GM21360 (cell line): ENCODE measurements around the gene RANBP1.
"Not testable (repeated sequence)": the region's sequence is repeated elsewhere in the genome, so short reads cannot be mapped to it uniquely, and the experiment has no call there.

ENCODE experiments used
- ATAC-seq: cut with Tn5 transposase; IDR thresholded peaks from one replicate; pipeline ENCODE4 v1.9.1; 2021; ENCODE audit warnings: mild to moderate bottlenecking, moderate library complexity; ENCODE audit not compliant: unreplicated experiment

Gene RANBP1

DNA sequence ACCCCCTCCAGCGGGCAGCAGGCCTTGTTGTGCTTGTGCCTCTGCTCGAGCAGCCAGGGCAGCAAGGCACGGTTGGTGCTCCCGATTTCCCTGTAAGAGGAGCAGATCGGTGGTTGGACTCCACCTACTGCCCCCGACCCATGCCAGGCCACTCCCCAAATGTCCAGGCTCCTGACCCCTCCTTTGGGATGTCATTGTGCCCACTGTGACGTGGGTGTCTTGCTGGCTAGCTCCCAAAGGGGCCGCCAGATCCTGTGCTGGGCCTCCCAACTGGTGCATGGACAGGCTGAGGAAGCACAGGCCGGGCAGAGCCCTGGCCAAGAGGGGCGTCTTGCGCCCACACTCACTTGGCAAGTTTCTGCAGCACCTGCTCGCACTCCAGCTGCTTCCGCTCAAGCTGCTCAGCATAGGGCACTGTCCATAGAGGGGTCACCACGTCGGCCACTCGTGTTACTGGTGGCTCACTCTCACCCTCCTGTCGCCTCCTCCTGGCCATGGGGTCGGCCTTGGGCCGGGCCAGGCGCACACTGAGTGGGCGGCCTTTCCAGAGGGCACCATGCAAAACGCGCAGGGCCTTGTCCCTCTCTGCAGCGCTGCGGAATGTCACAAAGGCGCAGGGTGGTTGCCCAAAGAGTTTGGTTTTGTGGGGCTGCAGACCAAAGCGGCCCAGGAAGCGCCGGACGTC, at the start of gene RANBP1:
Gene RANBP1, plus strand, starts transcription at position 414 of the 685 bp plus-strand sequence. Its CDS starts 81 bp downstream, at position 495.
- no peak for ATAC-seq

DNA sequence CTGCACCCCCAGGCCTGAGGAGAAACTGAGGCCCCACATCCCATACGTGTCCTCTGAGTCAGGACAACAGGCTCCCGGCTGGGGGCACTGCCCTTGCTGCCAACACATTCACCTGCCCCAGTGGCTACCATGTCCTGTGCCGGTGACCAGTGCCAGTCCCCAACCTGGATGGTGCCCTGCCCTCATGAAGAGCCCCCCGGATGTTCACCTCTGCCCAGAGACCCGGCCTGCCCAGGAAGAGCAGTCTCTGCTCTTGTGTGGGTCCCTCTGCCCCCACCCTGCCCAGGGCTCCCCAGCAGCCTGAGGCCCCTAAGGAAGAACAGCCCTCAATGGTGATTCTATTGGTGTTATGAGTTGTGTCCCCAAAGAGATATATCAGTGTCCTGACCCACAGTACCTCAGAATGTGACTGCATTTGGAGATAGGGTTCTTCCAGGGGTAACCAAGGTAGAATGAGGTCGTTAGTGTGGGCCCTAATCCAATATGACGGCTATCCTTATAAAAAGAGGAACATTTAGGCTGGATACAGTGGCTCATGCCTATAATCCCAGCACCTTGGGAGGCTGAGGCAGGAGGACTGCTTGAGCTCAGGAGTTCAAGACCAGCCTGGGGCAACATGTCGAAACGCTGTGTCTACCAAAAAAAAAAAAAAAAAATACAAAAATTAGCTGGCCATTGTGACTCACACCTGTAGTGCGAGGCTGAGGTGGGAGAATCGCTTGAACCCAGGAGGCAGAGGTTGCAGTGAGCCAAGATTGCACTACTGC, 49.1 kb upstream of the RANBP1 start:
- ATAC-seq: no peak

DNA sequence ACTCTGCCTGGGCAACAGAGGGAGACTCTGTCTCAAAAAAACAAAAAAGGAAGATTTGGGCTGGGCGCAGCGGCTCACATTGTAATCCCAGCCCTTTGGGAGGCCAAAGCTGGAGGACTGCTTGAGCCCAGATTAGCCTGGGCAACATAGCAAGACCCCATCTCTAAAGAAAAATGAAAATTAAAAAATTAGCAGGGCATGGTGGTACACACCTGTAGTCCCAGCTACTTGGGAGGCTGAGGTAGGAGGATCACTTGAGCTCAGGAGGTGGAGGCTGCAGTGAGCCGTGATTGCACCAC, 48.6 kb upstream of the RANBP1 start:
- ATAC-seq: not testable (repeated sequence)

DNA sequence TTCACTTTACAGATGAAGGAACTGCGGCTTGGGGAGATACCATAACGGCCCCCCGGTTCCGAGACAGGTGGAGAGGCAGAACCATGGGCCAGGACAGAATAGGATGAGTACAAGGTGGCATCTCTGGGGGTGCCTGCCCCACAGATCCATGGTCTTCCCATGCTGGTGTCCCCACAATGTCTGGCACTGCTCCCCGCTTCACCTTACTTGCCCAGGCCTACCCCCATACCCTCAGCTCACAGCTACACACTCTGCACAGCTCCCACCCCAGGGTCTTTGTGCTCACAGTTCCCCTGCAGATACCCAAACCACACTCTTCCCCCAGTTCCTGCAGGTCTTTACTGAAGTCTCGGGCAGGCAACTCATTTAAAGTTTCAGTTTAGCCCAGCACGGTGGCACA, 47.3 kb upstream of the RANBP1 start:
- ATAC-seq: no peak

DNA sequence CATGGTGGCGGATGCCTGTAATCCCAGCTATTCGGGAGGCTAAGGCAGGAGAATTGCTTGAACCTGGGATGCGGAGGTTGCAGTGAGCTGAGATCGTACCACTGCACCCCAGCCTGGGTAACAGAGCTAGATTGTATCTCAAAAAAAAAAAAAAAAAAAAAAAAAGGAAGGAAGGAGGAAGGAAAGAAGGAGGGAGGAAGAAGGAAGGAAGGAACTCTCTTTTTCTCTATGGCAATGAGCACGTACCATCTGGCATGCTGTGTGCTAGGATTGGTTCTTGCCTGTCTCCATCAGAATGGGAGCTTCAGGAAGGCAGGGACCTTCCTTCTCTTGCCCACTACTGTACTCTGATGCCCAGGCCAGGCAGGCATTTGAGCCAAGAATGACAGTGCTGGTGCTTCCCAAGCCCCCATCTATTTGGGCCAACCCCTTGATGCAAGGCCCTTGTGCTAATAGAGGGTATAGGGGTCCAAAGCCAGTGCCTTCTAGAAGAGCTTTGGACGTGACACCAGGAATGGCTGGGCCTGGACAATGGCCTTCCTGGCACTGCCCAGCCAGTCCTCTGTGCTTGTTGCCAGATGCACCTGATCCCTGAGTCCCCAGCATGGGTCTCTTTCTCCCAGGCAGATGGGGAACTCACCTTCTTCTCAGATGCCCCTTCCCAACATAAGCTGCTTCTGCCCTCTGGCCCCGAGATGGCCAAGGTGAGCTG, 46.4 kb upstream of the RANBP1 start:
- no peak for ATAC-seq

DNA sequence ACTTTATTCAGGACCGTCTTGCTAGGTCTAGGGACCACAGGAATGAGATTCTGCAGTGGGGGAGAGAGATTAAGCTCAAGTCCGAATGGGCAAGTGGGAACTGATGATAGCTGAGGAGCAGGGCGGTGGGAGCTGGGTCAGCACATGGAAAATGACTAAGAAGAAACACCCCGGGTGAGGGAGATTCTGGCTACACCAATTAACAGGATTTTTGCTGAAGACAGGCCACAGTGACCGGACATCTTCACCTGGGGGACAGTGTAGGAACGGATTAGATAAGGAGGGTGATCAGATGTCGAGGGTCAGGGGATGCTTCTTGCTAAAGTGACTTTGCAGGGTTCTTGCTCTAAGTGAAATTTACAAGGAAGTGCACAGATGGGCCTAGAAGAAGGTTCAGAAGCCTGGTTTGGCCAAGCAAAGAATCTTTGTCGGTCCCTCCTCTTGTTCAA, 44.4 kb upstream of the RANBP1 start:
- no peak for ATAC-seq

DNA sequence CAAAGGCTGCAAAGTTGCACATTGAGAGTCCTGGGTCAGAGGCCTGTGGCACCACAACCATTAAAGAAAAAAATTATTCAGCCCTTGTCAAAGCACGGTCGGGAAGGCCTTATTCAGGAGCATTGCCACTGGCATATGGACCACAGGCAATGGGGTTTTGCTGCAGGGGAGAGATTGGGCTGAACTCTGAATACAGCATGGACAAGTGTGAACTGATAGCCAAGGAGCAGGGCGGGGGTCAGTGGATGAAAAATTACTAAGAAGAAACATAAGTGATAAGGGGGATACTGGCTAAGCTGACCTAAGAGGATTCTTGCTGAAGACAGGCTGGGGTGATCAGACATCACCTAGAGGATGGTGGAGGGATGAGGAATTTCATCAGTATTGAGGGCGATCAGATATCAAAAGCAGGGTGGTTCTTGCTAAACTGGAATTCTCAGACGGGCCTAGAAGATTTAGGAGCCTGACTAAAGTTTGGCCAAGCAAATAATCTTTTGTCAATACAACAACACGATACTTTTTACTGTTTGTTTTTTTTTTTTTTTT, 39.2 kb upstream of the RANBP1 start:
- no peak for ATAC-seq

DNA sequence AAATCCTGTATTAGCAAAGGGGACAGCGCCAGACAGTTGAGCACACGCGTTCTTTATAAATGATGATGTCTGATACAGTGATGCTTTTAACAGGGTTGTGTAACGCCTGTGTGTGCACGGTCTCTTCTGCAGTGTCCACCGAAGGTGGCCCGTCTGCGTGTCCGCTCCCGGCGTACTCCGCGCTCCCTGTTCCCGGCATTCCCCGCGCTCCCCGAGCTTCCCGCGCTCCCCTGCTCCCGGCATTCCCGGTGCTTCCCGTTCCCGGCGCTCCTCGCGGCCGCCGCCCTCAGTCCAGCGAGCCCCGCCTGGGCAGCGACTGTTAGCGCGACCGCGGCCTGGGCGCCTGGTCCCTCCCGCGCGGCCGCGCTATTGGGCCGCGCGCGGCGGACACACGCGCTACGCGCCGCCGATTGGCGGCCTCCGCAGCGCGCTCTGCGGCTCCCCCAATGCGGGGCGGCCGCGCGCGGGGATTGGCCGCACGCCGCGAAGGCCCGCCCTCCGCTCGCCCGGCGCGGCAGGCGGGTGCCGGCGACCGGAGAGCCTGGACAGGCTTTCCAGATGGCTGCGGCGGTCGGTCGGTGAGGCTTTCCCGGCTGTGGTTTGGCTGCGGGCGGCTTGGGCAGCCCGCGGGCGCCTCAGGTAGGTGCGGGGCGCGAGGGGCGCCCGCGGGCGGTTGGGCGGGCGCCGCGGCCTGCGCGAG, 36.0 kb upstream of the RANBP1 start, which contains the start of gene DGCR8:
Gene DGCR8, plus strand, starts transcription at position 497 of the 700 bp plus-strand sequence. CDS start 5,723 bp downstream, outside the sequence.
- ATAC-seq: peak; percentile 76

DNA sequence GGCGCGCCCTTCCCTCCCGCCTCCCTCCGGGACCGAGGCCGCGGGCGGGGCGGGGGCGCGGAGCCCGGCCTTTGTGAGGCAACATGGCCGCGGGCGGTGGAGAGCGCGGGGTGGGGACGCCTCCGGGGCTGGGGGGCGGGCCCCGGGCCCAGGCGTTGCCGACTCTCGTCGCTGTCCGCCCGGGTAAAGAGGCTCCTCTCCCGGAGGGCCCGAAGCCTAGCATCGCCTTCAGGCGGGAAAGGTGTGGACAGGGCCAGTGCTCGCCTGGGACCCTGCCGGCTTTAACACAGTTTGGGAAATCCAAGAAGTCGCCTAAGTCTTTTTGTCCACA, 35.5 kb upstream of the RANBP1 start:
- ATAC-seq: peak; percentile 56

DNA sequence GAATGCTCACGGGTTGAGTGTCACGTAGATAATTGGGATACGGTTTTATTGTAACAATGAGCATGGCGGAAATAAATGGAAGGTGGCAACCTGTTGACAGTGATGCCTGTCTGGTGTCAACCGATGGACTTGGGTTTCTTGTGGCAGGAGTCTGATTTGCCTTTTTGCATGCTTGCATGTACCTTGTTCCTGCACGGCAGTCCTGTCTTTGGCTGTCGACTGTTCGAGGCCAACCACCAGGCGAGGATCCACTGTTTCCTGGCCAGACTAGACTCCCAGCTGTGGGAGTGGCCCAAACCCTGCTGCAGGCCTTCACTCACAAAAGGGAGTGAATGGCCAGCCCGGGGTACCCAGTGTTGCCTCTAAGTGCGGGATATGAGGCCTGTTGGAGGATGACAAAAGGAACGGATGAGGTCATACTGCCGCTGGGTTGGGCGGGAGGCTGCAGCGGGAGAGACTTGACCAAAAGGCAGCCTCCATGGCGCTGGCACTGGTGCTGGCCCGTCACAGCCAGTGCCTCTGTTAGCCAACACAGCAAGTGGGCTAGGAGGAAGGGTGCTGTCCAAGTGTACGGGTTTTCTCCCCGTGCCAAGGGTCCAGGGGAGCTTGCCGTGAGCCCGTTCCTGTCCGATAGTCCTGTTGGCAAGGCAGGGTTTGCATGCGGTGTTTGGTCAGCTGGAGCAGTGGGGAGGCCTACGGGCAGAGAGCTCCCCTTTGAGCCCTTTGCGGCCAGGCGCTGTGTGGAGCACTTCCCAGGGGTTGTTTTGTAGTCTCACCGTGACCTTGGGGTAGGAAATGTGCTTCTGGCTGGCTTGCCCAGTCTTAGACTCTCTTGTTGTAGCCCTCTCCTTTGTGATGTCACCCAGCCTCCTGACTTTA, 34.9 kb upstream of the RANBP1 start:
- ATAC-seq: no peak

DNA sequence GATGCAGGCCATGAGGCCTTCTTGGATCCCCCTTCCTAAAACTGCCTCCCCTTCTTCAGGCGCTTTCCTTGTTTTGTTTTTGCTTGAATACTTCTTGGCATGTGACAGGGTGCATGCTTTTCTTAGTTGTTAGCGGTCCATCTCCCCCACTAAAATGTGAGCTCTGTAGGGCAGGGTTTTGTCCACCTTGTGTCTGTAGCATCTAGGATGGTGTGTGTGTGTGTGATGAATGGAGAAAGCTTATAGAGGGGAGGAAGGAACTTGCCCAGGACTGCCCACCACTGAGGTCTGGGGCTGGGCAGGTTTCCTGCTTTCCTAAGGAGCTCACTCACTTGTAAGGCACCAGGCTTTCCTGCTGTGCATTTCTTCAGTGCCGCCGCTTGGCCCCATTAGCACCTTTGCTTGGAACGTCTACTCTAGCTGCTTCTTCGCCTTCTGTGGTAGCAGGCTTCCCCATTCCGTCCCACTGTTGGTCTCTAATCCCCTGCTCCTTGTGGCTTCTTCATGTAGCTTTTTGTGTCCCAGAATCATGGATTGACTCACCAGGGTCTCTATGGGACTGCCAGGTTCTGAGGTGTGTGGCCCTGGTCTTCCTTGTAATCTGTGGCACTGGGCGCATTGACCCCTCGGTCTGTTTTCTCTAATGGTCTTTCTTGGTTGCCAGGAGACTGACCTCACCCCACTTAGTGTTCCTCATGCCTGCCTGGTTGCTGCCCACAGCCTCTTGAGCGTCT, 32.6 kb upstream of the RANBP1 start:
- no peak for ATAC-seq

DNA sequence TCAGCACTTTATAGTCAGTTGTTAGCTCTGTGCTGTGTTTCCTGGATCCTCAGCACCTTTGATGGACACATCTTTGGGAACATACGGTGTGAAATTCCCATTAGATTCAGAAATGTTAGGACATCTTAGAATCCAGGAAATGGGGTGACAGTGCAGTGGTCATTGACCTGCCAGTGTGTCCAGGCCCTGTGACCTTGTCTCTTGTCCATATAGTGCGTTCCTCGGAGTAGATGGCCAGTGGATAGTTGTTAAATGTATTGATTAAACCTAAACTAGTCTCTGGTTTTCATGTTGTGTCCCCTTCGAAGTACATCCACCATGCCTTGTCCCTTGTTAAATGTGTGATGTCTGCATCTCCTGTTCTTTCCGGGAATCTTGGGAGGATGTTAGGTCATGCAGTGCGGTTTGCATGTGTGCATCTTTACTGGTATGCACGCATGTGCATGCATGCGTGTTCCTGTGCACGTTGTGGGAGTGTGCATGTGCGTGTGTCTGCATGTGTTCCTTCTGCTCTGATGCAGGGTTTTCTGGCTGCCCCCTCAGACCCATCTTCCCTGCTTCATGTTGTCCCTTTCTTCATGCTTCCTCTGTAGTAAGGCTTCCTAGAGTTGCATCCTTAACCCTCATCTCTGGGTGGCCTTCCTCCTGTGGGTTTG, 31.9 kb upstream of the RANBP1 start:
- ATAC-seq: no peak

DNA sequence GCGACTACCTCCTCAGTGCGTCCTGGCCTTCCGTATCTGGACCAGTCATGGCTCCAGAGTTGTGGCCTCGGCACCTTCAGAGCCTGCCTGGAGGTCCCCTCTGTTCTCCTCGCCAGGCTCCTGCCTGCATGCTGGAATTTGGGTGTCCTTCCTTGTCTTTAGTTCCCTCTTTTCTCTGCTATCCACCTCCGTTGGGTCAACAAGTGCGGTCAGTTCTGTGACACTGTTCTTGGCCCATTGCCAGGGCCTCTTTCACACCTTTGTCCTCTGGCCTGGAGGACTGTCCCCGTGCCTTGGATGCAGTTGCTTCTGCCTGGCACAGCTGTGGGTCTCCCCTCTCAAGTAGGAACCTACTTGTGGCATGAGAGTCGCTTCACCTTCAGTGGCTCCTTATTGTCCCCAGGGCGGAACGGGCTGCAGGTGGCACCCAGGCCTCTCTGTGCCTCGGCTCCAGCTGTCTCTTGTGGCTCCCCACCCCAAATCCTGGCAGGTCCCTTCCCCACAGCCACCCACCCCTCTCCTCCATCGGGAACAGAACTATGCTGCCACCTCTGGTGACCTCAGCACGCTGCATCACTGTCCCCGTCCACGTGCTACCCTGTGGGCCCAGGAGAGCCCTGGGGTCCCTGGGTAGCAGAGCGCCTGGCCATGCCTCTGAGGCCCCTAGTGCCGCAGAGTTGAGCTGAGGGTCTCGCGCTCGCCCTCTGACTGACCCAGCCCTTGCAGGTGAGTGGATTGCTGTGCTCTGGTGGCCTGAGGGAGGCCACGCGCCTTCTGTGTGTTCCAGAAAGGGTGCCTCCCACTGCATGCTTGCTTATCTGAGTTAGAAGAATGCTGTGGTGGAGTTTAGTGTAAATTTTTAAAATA, 31.1 kb upstream of the RANBP1 start:
- ATAC-seq: no peak

DNA sequence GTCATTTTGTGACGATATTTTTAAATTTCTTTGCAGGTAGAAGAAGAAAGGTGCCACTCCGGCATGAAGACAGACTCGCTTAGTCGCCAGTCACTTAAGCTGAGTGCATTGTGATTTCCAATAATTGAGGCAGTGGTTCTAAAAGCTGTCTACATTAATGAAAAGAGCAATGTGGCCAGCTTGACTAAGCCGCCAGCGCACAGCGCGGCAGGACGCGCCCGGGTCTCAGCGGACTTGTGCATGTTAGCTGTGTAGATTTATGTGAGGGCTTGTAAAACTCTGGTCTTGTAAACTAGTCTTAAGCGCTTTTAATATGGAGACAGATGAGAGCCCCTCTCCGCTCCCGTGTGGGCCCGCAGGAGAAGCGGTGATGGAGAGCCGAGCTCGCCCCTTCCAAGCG, 30.3 kb upstream of the RANBP1 start:
- ATAC-seq: no peak

DNA sequence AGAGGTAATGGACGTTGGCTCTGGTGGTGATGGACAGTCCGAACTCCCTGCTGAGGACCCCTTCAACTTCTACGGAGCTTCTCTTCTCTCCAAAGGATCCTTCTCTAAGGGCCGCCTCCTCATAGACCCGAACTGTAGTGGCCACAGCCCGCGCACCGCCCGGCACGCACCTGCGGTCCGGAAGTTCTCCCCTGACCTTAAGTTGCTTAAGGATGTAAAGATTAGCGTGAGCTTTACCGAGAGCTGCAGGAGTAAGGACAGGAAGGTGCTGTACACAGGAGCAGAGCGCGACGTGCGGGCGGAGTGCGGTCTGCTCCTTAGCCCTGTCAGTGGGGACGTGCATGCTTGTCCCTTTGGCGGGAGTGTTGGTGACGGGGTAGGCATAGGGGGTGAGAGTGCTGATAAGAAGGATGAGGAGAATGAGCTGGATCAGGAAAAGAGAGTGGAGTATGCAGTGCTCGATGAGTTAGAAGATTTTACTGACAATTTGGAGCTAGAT, 29.8 kb upstream of the RANBP1 start:
- ATAC-seq: no peak

DNA sequence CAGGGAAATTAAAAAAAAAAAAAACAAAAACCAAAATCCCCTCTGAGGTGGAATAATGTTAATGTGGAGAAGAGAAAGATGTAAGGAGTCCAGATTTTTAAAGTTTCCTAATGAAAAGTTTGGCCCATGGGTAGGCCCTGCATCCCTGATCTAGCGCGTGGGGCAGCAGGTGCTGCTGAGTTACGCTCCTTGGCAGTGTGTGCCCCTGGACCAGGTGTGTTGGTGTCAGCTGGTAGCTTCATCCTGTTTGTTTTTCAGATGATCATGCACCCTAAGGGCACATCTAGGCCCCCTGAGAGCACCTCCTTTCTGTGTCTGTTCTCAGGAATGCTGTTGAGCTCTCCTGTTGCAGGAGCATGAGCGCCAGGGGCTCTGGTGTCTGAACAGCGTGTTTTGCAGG, 29.1 kb upstream of the RANBP1 start:
- no peak for ATAC-seq

DNA sequence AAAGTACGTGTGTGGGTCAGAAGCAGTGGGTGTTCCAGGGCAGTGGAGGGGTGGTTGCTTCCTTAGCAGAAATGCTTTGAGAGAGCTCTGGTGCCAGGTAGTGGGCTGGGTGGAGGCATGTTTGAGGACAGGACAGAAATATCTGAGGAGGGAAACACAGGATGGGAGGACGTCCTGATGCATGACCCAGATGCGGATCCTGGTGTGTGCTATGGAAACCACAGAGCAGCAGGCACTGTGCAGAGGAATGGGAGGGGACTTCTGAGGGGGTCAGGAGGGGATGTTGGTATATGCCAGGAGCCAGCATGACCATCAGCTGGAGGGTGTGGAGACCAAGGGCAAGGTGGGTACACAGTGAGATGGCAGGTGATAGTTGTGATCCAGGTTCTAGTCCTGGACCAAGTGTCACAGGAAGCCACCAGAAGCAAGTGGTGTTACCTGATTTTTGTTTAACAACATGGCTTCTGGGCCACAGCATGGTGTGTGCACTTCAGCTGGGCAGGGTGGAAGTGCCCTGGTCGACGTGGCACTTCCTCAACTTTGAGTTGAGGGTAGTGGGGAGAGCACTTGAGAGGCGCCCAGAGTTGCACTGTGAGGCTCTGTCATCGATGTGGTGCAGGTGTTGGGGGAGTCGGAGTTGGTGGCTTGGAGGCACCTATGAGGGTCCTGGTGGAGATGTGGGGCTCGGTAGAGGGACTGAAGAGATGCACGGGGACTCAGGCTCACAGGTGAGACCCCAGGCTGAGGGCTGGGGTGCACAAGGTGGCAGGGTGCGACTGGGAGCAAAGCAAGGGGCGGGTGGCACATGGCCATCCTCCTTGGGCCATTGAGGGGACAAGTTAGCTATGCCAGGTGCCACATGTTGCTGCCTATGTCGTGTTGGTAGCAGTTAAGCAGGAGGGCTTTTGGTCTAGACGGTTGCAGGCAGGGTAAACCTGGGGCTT, 28.3 kb upstream of the RANBP1 start:
- ATAC-seq: no peak
